Epithelial cell of esophagus (primary cell): ENCODE results near the gene SLC2A9.

ENCODE experiments used
- DNase-seq: peaks from one replicate; pipeline ENCODE4 v3.0.0; 2010; ENCODE audit warnings: low read depth
- H3K4me3 ChIP-seq: 2 replicates; pipeline ENCODE4 v1.5.1; 2011; ENCODE audit warnings: mild to moderate bottlenecking, low read length, control low read depth
- TF ChIP-seq, protein P1 (sequence below): IDR thresholded peaks from 2 replicates; pipeline ENCODE4 v1.5.1; 2011; ENCODE audit warnings: low read depth, mild to moderate bottlenecking, low read length, control low read depth, inconsistent platforms; ENCODE audit not compliant: insufficient read depth; ENCODE audit errors: missing control alignments

Gene SLC2A9

DNA sequence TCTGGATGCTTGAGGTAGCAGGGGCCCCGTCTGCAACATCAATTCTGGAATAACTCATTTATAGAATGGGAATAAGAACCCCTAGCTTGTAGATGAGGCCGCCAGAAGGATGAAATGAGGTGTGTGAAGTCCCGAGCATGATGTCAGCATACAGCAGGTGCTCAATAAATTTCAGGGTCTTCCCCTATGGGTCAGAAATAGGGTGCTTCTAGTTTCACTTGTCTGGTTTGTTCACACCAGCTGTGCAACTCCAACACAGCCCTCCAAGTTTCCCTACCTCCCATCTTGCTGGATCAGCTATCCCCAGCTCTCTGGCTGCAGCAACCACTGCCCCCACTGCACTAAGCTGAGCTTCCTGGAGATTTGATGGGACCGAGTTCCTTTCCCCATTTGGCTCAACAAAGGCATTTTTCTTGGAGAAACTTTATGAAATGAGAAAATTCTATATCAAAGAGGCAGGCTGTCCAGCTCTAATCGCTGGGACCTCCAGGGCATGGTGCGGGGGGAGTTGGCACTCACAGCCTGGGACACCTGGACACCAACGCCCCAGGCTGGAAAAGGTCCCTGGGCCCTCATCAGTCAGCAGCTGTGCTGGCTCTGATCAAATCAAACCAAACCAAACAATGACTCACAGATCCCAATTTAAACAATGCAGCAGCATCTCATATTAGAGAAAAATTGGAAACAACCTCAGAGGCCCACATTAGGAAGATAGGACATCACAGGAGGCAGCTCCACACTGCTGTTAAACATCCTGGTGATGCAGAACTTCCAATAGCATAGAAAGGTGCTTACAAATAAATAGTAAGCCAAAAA lies 13.3 kb downstream of the SLC2A9 start:
- H3K4me3 ChIP-seq, result no peak overlapping the region
- TF ChIP-seq, protein P1, sequence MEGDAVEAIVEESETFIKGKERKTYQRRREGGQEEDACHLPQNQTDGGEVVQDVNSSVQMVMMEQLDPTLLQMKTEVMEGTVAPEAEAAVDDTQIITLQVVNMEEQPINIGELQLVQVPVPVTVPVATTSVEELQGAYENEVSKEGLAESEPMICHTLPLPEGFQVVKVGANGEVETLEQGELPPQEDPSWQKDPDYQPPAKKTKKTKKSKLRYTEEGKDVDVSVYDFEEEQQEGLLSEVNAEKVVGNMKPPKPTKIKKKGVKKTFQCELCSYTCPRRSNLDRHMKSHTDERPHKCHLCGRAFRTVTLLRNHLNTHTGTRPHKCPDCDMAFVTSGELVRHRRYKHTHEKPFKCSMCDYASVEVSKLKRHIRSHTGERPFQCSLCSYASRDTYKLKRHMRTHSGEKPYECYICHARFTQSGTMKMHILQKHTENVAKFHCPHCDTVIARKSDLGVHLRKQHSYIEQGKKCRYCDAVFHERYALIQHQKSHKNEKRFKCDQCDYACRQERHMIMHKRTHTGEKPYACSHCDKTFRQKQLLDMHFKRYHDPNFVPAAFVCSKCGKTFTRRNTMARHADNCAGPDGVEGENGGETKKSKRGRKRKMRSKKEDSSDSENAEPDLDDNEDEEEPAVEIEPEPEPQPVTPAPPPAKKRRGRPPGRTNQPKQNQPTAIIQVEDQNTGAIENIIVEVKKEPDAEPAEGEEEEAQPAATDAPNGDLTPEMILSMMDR, result no peak
- peak; percentile 66 for DNase-seq

DNA sequence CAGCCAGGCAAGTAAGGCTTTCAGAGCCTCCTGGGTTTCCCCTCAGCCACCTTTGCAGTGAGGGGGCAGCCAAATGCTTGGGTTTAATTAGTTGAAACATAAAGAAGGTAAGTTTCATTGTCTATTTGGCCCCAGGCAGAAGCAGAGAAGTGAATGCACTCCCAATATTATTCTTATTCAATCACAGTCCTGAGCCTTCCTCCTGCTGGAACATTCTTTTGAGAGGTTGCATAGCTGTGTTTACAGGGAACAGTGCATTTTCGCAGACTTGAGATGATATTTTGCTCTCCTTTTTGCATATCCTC lies 13.9 kb downstream of the SLC2A9 start:
- H3K4me3 ChIP-seq, result no peak overlapping the region
- TF ChIP-seq, protein P1, result no peak
- DNase-seq, result no peak

DNA sequence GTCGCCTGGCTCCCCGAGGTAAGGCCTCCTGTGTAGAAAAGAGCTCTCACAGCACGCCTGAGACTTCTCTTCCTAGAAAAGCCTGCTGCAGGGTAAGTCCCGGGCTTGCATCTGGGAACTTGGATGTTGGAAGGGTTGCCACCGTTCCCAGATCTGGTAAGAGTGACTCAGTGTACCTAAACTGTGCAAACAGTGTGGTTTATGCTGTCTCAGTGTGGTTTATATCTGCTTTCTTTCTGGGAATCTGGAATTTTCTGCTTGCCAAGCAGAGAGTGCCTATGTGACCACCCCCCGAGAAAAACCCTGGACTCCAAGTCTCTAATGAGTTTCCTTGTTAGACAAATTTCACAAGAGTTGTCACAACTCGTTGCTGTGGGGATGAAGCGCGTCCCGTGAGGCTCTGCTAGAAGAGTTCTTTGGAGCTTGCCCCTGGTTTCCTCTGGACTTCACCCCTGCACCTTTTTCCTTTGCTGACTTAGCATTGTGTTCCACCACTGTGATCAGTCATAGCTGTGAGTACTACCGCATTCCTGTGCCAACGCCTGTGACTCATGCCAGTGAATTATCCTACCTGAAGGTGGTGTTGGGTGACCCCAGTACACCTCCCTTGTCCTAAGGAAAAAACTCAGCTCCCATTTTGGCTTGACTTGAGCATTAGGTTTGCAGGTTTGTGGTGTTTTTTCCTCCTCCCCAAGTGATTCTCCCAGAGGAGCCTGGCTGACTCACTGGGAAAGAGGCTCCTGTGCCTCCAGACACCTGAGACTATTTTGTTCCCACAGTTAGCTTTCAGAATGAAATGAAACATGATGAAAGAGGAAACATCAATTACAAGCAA lies 14.5 kb downstream of the SLC2A9 start:
- TF ChIP-seq, protein P1, result no peak
- no peak overlapping the region for H3K4me3 ChIP-seq
- peak; percentile 99 for DNase-seq

DNA sequence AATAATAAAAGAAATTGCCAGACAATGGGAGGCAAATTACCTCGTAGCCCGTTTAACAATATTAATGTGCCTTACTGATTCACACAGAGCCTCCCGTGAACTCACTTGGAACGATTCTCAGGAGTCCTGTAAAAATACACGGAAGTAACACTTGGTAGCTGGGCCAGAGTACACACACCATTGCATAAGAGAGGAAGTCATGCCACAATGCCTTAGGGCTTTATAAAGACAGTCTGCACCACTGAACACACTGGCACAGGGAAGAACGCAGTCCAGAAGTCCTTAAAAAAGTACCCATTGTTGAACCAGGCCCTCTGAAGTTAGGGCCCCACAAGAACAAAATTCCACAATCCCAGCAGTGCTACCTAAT lies 15.1 kb downstream of the SLC2A9 start:
- H3K4me3 ChIP-seq, result no peak overlapping the region
- TF ChIP-seq, protein P1, result no peak
- peak; percentile 95 for DNase-seq

DNA sequence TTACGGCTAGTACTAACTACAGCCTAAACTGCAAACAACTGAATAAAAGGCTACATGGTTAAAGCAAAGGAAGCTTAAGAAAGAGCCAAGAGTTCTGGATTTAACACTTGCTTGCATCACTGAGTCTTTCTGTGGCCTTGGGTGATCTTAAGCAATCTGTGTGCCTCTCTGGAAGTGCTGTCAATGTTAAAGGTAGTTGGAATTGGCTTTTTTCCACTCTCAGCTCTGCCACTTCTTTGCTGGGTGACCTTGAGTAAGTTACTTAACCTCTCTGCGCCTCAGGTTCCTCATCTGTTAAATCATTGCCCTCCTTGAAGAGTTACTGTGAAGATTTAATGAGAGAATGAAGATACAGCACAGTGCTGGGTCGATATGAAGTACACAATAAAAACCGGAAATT lies 15.7 kb downstream of the SLC2A9 start:
- TF ChIP-seq, protein P1, result no peak
- H3K4me3 ChIP-seq, result no peak overlapping the region
- peak; percentile 29 for DNase-seq

DNA sequence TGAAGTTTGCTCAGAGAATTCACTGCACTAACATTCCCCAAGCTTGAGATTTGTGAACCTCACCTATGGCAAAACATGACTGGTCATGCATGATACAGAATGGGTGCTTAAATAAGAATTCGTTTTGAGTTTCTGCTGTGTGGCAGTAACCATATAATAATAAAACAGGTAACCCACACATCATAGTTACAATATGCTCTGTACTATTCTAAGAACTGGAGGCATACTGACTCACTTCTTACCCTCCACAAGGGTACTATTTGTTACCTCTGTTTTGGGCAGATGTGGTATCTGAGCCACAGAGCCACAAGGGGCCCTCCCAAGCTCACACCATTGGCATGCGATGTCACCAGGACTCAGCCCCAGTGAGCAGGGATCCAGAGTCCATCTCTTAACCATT lies 17.6 kb downstream of the SLC2A9 start:
- TF ChIP-seq, protein P1, result no peak

More for the DNA sequence above, 17.6 kb downstream of the SLC2A9 start:
- peak; percentile 85 for DNase-seq
- no peak overlapping the region for H3K4me3 ChIP-seq
